Measurements from ENCODE around the gene HERPUD1.

The HERPUD1 gene

DNA sequence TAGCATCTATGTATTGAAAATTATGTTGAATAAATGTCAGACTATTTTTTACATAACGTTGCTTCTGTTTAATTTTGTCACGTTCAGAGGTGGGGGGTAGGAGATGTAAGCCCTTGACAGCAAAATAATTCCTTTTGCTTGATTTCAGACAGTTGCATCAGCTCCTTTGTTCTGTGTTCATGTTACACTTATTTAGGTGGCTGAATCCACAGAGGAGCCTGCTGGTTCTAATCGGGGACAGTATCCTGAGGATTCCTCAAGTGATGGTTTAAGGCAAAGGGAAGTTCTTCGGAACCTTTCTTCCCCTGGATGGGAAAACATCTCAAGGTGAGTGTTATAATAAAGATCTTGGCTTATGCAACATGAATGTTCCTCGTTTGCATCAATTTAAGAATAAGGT is 4.5 kb downstream of the HERPUD1 start:
- no peak for DNase-seq

DNA sequence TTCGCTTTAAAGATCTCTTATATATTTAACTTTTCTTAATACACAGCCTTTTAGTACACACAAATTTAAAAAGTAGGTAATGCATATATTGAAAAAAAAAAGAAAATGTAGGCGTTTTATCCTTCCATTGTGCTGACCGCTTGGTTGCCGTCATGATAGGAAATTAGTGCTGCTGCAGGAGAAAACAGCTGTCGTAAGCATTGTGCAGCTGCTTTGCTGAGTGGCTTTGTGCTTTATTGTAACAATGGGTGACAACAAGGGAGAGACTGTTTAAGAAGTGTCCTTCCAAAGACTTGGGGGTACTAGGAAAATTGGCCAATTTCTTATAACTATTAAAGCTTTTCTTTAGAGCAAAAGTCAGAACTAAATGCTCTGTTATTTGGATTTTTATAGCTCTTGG is 5.0 kb downstream of the HERPUD1 start:
- no peak for DNase-seq

DNA sequence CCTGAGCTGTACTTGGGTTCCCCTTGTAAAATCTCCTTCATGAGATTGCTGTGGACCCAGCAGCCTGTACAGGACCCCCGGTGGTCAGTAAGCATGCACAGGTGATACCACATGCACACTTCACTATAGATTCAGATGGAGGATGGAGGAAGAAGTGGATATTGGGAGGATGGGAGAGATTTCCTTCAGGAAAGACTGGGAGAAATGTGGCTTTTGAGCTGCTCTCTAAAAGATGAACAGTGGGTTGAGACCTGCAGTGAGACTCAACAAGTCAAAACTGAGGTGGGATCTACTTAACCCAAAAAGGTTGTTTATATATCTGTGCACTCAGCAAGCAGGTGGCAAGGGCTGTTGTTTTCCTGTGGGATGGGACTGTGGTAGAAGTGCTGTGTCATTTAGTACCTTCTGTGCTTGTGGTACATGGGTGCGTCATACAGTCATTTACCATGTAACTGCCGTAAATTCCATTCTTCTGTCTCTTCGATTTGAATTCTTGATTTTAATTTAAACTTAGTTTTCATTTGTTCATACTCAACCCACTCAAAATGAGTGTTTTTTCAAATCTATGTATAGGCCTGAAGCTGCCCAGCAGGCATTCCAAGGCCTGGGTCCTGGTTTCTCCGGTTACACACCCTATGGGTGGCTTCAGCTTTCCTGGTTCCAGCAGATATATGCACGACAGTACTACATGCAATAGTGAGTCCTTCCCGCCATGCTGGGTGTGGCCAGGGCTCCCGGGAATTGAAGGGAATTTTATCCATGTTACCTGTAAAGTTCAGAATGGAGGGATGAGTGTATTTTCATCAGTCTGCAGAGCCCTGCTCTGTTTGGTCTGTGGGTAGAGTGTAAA is 6.9 kb downstream of the HERPUD1 start:
- no peak for DNase-seq

DNA sequence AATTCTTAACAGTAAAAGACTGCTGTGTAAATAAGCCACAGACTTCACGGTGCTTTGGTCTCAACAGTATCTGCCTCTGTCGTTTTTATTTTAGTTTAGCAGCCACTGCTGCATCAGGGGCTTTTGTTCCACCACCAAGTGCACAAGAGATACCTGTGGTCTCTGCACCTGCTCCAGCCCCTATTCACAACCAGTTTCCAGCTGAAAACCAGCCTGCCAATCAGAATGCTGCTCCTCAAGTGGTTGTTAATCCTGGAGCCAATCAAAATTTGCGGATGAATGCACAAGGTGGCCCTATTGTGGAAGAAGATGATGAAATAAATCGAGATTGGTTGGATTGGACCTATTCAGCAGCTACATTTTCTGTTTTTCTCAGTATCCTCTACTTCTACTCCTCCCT is 7.9 kb downstream of the HERPUD1 start:
- DNase-seq = no peak

DNA sequence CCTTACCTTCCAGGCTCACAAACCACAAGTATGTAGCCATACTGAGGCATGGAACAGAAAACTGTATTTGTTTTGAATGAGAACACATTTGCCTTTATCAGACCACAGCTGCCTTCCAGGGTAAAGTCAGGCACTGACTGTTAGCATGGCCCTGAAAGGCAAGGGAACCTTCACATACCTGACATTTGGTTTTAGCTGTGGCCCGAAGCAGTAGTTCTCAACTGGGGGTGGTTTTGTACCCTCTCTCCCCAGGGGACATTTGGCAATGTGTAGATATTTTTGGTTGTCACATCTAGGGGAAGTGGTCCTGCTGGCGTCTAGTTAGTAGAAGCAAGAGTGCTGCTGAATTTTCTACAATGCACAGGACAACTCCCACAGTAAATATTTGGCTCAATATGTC is 9.2 kb downstream of the HERPUD1 start:
- DNase-seq = no peak

DNA sequence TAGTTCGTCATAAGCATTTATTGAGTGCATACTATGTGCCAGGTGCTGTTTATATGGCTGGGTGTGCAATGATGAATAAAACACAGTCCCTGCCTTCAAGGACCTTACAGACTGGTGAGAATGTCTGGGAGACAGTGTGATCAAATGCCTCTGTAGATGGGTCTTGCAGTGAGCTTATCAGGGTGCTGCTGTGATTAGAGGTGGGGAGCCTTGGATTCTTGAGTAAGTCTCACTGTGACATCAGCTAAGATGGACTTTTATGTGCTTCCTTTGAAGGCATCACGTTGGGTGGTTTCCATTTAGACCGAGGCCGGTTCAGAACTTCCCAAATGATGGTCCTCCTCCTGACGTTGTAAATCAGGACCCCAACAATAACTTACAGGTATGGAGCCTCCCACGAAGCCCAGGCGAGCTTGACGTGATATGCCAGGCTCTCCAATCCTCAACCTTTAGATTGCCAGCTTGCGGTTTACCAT is 10.0 kb downstream of the HERPUD1 start:
- DNase-seq = no peak

DNA sequence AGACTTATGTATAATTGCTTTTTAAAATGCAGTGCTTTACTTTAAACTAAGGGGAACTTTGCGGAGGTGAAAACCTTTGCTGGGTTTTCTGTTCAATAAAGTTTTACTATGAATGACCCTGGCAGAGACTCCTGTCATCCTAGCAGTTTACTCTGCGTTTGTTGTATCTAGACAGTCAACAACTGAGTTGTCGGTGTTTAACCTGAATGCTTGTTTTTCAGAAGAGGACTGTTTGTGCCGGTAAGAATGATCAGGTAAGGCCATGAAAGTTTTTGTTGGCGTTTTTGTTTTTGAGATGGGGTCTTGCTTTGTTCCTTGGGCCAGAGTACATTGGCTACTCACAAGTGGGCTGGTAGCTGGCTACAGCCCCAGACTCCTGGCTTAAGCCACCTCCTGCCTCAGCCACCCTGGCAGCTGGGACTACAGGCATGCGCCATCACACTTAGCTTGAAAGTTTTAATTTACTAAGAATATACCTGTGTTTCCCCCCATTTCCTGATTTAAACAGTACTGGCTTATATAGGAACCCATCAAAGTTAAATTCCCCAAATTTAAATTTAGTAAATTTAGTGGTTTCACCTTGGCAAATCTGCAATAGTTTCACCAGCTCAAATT is 11.9 kb downstream of the HERPUD1 start:
- DNase-seq = no peak

DNA sequence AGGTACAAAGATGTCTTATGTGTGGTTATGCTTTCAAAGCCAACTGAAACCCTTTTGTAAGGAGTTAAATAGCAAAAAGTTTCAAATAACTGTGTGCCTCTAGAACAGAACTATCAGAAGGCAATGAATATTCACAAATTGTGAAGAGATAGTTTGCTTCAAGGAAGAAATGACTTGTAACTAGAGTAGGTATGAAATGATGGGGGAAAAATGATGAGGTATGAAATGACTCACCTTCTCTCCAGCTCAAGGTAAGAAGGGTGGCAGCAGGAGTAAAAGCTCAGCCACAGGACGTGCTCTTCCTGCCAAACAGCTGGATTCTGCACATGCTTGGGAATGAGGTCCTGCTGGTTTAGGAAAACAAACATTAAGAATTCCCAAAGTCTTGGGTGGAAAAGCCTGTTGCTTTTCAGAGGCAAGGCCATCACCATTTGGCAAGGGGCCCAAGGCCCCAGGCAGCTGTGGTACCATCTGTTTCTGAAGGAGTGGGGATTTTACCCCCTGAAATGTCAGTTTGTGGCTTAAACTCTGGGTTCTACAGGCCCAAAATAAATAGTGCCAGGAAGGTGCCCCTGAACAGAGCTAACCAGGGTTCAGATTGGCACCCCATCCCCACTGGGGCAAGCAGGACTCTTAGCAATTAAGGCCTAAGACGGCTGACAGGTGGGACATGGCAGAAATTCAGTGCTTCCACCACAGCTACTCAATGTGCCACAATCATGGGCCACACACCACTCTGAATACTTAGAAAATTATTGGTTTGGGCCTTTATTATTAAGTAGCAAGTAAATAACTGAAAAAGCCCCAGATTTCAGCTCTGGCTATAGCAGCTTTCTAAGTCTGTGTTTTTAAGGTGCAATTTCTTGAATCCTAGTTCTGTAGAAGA is 13.3 kb downstream of the HERPUD1 start:
- no peak for DNase-seq

DNA sequence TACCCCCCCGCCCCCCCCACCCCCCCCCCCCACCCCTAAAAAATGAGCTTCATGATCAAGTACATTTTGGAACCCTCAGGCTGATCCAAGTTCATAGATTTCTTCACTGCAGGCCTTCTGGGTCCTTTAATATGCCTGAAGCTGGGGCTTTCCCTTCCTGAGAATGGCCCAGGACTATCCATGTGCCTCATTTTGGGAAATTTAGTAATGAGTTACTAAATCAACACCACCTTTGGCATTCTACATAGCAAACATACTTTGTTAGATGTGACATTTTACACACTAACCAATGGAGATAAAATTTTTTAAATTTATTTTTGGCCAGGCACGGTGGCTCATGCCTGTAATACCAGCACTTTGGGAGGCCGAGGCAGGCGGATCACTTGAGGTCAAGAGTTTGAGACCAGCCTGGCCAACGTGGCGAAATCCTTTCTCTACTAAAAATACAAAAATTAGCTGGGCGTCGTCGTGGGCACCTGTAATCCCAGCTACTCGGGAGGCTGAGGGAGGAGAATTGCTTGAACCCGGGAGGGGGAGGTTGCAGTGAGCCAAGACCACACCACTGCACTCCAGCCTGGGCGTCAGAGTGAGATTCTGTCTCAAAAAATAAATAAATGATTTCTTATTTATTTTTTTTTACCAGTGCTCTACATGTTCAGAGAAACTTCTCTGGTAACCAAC is 14.0 kb downstream of the HERPUD1 start:
- no peak for DNase-seq

DNA sequence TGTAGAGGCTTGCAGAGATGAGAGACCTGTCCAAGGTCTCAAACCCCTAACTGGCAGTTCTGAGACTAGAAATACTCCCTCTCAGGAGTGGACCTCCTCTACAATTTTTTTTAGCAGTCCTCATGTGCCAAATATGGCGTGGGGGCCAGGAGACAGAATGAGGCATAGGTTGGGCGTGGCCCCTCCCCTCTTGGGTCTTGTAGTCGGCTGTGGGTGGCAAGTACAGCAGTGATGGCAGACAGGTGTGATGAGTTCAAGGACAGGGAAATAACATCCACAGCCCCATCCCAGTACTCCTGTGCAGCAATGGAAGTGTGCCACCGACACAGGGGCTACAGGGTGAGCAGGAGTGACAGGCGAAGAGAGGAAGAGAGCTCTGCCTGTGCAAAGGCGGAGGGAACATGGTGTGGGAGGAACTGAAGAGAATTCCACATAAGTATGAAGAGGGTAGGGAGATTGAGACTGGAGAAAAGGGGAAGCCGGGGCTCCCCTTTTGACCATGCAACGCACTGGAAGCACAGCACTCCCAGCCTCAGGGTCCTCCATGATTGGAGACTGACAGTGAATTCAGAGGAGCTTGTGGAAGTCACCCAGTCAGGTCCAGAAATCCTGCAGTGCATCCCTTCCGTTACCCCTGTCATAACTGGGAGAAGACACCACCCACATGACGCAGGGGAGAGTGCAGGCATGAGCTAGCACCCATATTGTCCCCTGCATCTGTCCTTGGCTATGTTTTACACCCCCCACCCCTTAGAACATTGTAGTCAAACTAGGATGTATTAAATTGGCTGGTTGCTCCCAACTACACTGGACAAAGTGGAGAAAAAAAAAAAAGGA is 15.0 kb downstream of the HERPUD1 start:
- no peak for DNase-seq

DNA sequence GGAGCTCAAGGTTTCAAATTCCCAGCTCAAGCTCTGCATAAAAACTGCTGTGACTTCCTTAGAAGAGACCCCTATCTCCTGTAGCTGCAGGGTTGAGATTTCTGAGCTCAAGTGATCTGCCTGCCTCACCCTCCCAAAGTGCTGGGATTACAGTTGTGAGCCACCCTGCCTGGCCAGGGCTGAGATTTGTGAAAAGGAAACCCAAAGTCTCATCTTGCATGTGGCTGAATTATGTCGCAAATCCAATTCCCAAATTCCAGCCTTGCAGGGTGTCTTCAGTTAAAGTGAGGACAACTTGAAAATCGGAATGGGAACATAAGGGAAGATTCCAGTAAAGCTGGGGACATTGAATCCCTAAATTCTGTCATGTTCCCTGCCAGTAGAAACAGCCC is 15.7 kb downstream of the HERPUD1 start:
- no peak for DNase-seq

DNA sequence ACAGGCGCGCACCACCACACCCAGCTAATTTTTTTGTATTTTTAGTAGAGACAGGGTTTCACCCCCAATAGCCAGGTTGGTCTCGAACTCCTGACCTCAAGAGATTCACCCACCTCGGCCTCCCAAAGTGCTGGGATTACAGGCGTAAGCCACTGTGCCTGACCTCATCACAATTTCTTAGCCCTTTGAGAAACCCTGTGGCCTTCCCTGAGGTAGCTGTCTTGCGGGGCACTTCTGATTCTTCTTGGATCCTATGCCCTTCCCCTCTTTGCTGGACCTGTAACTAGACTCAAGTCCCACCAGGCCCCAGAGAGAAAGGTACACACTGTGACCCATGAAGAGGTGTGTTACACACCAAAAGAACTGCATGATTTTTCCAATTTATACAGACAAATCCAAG is 16.3 kb downstream of the HERPUD1 start:
- no peak for DNase-seq

DNA sequence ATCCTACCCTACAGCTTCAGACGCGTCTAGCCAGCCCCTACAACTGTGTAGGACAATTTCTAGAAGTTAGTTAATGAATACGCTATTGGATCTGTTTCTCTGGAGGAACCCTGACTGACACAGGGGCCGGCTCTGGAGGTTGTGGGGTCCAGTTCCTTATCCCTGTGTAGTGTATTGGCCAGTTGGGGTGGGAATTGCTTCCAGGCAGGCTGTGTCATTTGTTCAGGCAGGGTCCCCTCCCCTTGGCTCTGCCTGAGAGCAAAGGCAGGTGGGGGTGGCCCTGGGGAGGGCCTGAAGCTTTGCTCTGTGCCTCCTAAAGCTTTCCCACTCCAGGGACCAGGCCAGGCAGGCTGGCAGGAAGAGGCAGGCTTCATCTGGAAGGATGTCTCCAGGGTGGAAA is 18.1 kb downstream of the HERPUD1 start:
- DNase-seq = no peak

DNA sequence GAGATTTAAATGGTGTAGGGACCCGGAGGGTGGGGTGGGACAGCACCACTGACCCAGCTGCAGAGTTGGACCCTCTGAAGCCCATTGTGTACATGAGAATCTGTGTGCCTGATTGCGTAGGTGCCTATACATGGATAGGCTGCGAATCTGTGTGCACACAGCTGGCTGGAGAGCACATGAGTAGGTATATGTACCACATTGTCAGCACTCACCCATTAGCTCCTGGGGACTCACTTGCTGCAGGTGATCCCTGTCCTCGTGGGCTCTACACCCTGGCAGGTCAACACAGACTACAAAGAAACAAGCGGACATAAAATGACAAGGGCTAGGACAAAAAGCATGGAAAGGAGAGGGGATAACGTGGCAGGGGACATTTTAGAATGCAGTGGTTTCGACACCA is 18.5 kb downstream of the HERPUD1 start:
- DNase-seq = no peak

DNA sequence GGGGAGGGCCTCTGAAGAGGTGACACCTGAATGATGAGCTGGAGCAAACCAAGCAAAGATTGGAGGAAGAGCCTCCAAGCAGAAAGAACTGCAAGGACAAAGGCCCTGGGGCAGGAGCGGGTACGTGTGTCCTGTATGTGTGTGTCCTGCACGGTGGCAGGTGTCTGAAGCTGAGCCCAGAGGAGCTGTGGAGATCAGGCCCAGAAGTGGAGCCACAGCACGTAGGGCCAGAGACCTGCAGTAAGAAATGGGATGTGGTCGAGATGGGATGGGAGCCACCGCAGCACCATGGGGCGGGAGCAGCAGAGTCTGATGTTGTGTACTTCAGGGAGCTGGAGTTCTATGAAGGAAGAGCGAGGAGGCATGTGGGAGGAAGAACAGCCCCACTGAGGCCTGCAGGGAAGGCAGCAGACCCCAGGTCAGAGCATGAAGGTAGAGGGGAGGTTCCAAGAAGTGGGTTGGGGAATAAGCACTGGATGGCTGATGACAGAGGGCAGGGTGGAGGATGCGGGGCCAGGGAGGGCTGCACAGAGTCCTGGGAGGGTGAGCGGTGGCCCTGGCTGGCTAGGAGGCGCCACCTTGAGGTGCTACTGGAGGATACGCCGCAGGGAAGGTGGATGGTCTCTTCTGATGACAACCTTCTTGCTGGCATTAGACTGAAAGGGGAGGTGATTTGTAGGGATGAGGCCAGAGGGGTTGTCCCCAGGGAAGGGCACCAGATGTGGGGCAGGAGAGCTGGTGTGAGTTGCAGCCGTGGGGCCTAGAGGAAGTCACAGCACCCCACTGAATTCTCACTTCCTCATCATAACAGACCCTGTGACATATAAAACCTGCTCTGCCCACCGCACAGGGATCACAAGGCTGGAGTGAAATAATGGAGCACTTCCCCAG is 19.2 kb downstream of the HERPUD1 start:
- peak; percentile 5 for DNase-seq

DNA sequence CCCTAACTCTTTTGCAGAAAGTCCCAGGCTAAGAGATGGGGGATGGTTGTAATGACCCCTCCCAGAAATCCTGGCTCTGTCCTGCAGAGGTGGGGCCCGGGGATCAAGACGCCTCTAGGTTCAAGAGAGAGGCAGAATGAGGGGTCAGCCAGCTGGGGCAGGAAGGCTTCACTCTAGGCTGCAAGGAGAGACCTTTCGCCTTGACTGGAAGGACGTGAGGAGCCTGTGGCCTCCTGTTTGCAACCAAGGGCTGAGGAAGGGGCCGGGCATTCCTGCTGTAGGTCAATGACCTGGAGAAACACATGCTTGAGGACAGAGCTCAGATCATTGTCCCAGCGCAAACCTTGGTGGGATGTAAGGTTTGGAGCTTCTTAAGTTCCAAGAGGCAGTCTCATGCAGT is 21.1 kb downstream of the HERPUD1 start:
- DNase-seq = no peak

DNA sequence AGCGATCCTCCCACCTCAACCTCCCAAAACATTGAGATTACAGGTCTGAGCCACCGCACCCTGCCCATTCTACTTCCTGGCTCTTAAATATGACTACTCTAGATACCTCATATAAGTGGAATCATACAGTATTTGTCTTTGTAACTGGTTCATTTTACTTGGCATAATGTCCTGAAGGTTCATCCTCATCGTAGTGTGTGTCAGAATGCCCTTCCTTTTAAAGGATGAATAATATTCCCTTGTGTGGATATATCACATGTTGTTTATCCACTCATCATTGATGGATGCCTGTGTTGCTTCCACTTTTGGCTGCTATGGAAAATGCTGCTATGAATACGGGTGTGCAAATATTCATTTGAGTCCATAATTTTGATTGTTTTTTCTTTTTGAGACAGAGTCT is 24.1 kb downstream of the HERPUD1 start:
- DNase-seq = no peak

DNA sequence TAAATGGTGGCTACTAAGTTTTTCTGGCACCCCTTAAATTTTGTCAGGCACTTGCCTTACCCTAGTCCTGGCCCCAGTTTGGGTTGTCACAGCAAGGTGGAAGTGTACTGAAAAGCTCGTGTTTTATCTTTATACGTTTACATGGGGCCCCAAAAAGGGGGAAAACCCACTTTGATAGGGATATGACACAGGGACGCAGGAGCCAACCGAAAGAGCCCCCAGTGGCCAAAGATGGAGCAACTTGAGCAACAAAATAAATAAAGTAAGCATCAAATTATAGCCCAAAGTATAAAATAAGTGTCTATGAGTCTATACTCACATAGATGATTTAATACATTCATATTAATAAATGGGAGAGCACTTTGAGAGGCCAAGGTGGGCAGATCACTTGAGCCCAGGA is 24.8 kb downstream of the HERPUD1 start:
- no peak for DNase-seq

DNA sequence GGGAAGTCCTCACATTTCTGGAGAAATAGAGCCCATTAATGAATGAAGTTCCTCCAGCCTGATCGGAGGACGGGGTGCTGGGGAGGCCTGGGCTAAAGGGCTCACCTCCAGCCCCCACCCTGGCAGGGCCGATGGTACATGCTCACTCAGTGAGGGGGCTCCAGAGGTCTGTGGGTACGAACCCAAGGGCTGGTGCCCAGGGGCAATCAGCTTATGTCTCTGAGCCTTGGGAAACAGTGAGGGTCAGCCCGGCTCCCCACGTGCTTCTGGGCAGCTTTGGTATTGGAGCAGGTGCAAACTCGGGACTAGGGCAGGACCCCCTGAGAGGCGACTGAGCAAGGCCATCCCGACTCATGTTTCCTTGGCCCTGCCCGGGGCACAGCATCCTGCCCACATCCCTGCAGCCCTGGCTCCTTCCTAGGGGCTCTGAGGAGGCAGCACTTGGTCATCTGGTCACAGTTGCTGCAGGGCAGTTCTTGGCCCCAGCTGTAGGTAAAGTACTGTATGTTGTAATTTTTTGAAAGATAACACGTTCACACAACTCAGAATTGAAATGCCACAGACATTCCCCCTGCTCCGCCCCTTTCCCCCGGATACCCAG is 28.8 kb downstream of the HERPUD1 start:
- no peak for DNase-seq

DNA sequence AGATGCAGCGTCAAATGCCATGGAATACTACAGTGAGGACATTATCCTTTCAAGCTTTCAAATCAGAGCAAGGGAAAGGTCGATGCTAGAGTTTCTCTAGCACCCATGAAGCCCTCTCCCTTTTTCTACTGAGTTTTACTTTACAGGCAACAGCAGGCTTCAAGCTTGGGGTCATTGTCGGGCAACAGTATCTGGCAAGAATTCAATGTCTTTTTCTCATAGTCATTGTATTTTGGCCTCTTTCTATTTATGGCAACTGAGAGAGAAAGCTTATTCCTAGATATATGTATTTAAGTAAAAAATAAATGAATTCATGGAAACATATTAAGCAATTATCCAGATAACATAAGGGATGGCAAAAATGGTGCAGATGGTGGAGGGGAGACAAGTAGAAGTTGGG is 29.4 kb downstream of the HERPUD1 start:
- no peak for DNase-seq

DNA sequence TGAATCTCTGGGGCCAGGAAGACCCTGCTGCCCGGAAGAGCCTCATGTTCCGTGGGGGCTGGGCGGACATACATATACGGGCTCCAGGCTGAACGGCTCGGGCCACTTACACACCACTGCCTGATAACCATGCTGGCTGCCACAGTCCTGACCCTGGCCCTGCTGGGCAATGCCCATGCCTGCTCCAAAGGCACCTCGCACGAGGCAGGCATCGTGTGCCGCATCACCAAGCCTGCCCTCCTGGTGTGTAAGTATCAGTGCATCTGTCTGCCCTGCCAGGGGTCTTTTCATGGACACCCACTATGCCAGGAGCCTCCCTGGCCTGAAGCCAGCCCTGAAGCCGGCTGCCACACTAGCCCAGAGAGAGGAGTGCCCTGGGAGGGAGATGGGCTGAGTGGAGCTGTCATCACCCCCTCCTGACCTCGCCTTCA is 29.9 kb downstream of the HERPUD1 start, which contains the start of gene CETP:
TSS of gene CETP (plus strand) at position 100 of the 431 bp plus-strand sequence. CDS start at position 130, 30 bp downstream.
- no peak for DNase-seq
